Left ventricle myocardium inferior (tissue), 1 donor: ENCODE data around the gene SHANK2. TPM values are rescaled to one million over a fixed set of nuclear protein-coding genes. Genes with fewer than 3 reads are reported as not detected.

Experiments used
- DNase-seq: peaks from one replicate; pipeline ENCODE4 v3.0.0-alpha.2; 2020
- H3K27ac ChIP-seq: fragments of 200-600 bp; replicated peaks from 2 replicates; pipeline ENCODE4 v1.8.0; 2021
- H3K27me3 ChIP-seq: fragments of 200-600 bp; 2 replicates; pipeline ENCODE4 v1.8.0; 2021; ENCODE audit warnings: low read depth
- H3K36me3 ChIP-seq: fragments of 200-600 bp; 2 replicates; pipeline ENCODE4 v1.8.0; 2021
- H3K4me1 ChIP-seq: fragments of 200-600 bp; 2 replicates; pipeline ENCODE4 v1.8.0; 2021
- H3K4me3 ChIP-seq: fragments of 200-600 bp; 2 replicates; pipeline ENCODE4 v1.8.0; 2021; ENCODE audit warnings: mild to moderate bottlenecking, moderate library complexity
- H3K9me3 ChIP-seq: fragments of 200-600 bp; replicated peaks from 2 replicates; pipeline ENCODE4 v1.8.0; 2021
- intact Hi-C: fragments of 100-400 bp; cut with micrococcal nuclease; formaldehyde crosslinking; loops from one replicate; pipeline ENCODE4 v1.11.0; 2022
- total RNA-seq: library from RNA; stranded (reverse); fragmentation: NEBNext Ultra II Directional; extraction: Animal tissue kit (Norgen Biotek cat#: 25700); gene quantifications from one replicate; pipeline ENCODE4 v1.2.1, GENCODE V29; 2021
- TF ChIP-seq, protein P1 (sequence below): fragments of 200-600 bp; IDR thresholded peaks from 2 replicates; pipeline ENCODE4 v1.8.0; 2021; ENCODE audit warnings: antibody characterized with exemption, mild to moderate bottlenecking, borderline replicate concordance
- donor health status: DM: no; HTN: yes; CAD: no; lungs with severe emphysema.

SHANK2 gene
- total RNA-seq, 1 donor from 2014 or later: 0.27 TPM

DNA sequence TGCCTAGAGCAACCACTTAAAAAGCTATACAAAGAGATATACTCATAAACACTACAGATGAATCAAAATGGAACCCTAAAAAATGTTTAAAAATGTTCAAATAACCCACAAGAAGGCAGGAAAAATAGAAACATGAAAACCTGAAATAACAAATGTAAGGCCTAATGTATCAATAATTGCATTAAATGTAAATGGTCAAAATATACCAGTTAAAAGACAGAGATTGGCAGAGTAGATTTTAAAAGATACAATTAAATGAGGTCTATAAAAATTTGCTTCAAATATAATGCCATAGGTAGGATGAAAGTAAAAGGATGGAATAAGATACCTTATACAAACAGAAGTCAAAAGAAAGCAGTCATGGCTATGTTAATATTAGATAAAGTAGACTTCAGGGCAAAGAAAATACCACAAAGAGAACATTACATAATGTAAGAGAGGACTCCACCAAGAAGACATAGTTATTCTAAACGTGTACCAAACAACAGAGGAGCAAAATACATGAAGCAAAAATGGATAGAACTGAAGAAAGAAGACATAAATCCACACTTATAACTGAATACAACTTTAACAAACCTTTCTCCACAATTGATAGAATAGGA is 25.2 kb downstream of the SHANK2 start:
- peaks cover 47% of the 10 kb centered on the region for H3K9me3 ChIP-seq
- no peaks in the 10 kb centered on the region for H3K36me3 ChIP-seq
- intact Hi-C loops: no loop called here
- H3K27ac ChIP-seq: no peak overlapping the region
- peaks cover 31% of the 10 kb centered on the region for H3K27me3 ChIP-seq
- H3K4me1 ChIP-seq: no peaks in the 10 kb centered on the region
- no peak for DNase-seq
- no peak overlapping the region for H3K4me3 ChIP-seq
- TF ChIP-seq, protein P1, sequence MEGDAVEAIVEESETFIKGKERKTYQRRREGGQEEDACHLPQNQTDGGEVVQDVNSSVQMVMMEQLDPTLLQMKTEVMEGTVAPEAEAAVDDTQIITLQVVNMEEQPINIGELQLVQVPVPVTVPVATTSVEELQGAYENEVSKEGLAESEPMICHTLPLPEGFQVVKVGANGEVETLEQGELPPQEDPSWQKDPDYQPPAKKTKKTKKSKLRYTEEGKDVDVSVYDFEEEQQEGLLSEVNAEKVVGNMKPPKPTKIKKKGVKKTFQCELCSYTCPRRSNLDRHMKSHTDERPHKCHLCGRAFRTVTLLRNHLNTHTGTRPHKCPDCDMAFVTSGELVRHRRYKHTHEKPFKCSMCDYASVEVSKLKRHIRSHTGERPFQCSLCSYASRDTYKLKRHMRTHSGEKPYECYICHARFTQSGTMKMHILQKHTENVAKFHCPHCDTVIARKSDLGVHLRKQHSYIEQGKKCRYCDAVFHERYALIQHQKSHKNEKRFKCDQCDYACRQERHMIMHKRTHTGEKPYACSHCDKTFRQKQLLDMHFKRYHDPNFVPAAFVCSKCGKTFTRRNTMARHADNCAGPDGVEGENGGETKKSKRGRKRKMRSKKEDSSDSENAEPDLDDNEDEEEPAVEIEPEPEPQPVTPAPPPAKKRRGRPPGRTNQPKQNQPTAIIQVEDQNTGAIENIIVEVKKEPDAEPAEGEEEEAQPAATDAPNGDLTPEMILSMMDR: no peak

DNA sequence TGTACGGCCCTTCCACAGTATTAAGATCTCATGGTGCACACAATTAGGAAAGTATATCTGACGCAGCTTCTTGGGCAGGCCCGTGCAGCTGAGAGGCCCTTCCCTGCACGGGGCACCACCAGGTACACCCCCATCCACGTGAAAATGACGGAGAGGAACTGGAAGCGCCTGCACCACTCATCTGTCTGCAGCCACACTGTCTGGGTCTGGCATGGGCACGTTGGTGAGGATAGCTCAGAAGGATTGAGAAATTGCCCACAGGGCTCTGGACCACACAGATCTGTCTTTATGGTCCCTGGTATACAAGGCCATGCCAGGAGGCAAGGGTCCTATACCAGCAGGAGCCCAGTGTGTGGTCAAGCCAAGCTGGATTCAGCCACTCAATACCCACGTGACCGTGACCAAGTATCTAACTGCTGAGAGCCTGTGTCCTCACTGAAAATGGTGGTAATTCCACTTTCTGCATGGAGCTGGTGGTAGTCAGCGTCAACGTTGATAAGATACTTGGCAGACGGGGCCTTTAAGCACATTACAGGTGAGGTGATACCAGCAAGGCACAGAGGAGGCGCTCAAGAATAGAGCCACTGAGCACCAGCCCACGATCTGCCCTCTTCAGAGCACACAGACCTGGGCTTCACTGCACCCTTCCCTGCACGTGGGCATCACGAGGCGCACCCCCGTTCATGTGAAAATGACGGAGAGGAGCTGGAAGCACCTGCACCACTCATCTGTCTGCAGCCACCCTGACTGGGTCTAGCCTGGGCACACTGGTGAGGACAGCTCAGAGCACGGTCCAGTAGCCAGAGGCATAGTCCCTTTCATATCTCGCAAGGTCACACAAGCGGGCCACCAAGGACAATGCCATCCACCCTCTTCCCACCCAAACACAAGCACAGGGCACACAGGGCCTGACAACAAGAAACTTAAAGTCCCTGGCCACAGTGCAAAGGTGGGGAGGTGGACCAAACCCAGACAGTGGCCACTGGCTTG is 28.4 kb downstream of the SHANK2 start:
- intact Hi-C loops: no loop called here
- Histone ChIP-seq H3K9me3 (peaks cover 38% of the 10 kb centered on the region), H3K4me3 (no peak overlapping the region), H3K36me3 (no peaks in the 10 kb centered on the region), H3K4me1 (no peaks in the 10 kb centered on the region), H3K27ac (no peak overlapping the region), H3K27me3 (peaks cover 51% of the 10 kb centered on the region)
- TF ChIP-seq, protein P1: no peak
- DNase-seq: no peak

DNA sequence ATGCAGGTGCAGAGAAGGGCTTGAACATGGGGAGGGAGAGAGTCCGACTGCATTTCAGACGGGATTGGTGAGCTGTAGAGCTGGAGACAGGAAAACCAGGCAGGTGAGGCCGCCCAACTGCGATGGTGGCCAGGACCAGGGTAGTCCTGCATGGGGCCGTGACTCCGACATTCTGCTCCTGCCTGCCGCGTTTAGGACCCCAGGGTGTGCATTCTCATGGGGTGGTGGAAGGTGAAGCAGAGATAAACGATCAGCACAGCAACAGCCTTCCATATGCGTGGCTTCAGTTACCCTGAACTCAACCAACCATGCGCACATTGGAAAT is 29.3 kb downstream of the SHANK2 start:
- Histone ChIP-seq H3K36me3 (no peaks in the 10 kb centered on the region), H3K9me3 (peaks cover 35% of the 10 kb centered on the region), H3K27ac (no peak overlapping the region), H3K4me1 (no peaks in the 10 kb centered on the region), H3K27me3 (peaks cover 55% of the 10 kb centered on the region), H3K4me3 (no peak overlapping the region)
- no peak for DNase-seq
- intact Hi-C loops: no loop called here
- TF ChIP-seq, protein P1: no peak

DNA sequence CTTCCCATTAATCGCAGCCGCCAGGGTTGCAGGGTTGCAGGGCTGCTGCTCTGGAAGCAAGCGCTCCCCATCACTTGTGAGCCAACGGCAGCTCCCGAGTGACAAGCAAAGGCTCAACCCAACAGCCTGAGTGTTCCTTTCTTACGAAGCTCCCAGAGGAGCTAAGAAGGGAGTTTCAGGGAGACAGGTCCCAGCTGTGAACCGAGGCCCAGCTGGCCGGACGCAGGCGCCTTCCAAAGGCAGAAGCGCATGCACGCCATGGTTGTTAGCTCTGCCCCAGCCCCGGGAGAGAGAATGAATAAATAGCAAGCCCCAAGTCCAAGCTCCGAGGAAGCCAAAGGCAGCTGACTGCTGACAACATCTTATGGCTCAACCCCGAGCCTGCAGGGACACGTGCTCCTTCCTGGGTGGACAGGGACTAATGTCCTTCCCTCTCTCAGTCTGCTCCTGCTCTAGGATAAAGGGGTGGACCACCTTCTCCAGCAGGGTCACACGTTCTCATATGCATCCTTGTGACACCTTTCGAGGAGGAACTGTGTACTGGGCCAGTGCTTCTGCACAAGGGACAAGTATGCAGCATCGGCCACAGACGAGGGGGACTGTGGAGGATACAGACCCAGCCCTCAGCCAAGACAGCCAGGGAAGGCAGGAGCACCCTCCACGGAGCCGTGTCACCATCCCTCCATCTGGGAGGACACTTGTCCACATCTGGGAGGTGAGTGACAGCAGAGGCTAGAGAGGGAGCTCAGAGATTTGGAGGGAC is 29.9 kb downstream of the SHANK2 start:
- Histone ChIP-seq H3K4me1 (no peaks in the 10 kb centered on the region), H3K4me3 (no peak overlapping the region), H3K27ac (no peak overlapping the region), H3K9me3 (peaks cover 30% of the 10 kb centered on the region), H3K36me3 (no peaks in the 10 kb centered on the region), H3K27me3 (peaks cover 61% of the 10 kb centered on the region)
- peak; percentile 53 for DNase-seq
- intact Hi-C loops: no loop called here
- TF ChIP-seq, protein P1: no peak

DNA sequence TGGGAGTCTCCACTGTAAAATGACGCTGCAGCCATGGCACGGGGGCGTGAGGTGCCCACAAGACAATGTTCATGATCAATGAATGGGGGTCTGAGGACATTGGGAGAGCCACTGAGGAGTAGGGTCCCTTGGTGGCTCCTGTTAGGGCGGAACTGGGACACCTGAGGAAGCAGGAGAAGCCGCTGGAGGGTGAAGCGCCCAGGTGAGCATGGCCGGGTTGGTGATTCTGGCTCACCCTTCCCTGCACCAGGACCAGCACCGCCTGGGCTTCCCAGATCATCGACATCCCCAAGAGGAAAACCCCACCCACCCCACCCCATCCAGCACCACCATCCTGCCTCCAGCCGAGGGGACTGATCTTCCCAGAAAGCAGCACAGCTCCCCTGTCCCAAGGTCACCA is 30.6 kb downstream of the SHANK2 start:
- TF ChIP-seq, protein P1: no peak
- intact Hi-C loops: no loop called here
- Histone ChIP-seq H3K4me1 (no peaks in the 10 kb centered on the region), H3K36me3 (no peaks in the 10 kb centered on the region), H3K27ac (no peak overlapping the region), H3K4me3 (no peak overlapping the region), H3K9me3 (peaks cover 23% of the 10 kb centered on the region), H3K27me3 (peaks cover 68% of the 10 kb centered on the region)
- no peak for DNase-seq
